Tibial nerve (tissue), 4 donors: ENCODE measurements around the gene ST6GALNAC6. TPM values are rescaled to one million over a fixed set of nuclear protein-coding genes. Genes with fewer than 3 reads are reported as not detected.
A peak's percentile ranks its signal among the peaks of the same experiment; 100 is the strongest.

Experiments
- DNase-seq, 2 donors: peaks; one replicate each; pipeline ENCODE4 v3.0.0-alpha.2; 2019; ENCODE audit warnings: low spot score in 2 of 2
- H3K27ac ChIP-seq, 4 donors: fragments of 200-600 bp; sonication (generic) in 3 of 4; one replicate each; pipeline ENCODE4 v1.5.1; 2017 to 2019; ENCODE audit warnings: mild to moderate bottlenecking in 1 of 4
- H3K27me3 ChIP-seq, 2 donors: fragments of 200-600 bp; sonication (generic) in 1 of 2; one replicate each; pipeline versions ENCODE4 v1.5.1 to v1.6.0; 2017 to 2019
- H3K36me3 ChIP-seq, 3 donors: fragments of 200-600 bp; sonication (generic); one replicate each; pipeline ENCODE4 v1.5.1; 2018 to 2019
- H3K4me1 ChIP-seq, 4 donors: fragments of 200-600 bp; sonication (generic) in 3 of 4; one replicate each; pipeline ENCODE4 v1.5.1; 2017 to 2019
- H3K4me3 ChIP-seq, 4 donors: fragments of 200-600 bp; sonication (generic) in 3 of 4; one replicate each; pipeline ENCODE4 v1.5.1; 2017 to 2019; ENCODE audit warnings: mild to moderate bottlenecking in 1 of 4, moderate library complexity in 1 of 4
- H3K9me3 ChIP-seq, 4 donors: fragments of 200-600 bp; sonication (generic) in 3 of 4; one replicate each; pipeline ENCODE4 v1.5.1; 2017 to 2019
- CTCF ChIP-seq, 5 experiments: fragments of 200-600 bp in 3 of 5; fragments of 450-650 bp in 2 of 5; sonication (generic) in 3 of 5; IDR thresholded peaks; one replicate each; pipeline ENCODE4 v1.5.1; 2016 to 2019; ENCODE audit warnings: antibody characterized with exemption in 5 of 5, mild to moderate bottlenecking in 3 of 5, moderate library complexity in 2 of 5
- EP300 ChIP-seq, 2 donors: sonication (generic); formaldehyde crosslinking; IDR thresholded peaks; one replicate each; pipeline ENCODE4 v1.6.1; 2017; ENCODE audit warnings: antibody characterized with exemption in 2 of 2, mild to moderate bottlenecking in 1 of 2
- POLR2A ChIP-seq, 2 donors: fragments of 450-650 bp; IDR thresholded peaks; one replicate each; pipeline ENCODE4 v1.6.1; 2017; ENCODE audit warnings: antibody characterized with exemption in 2 of 2, mild to moderate bottlenecking in 2 of 2, moderate library complexity in 2 of 2
- WGBS, 2 donors: methylation state at CpG; one replicate each; pipeline ENCODE4 v1.1.5; 2018; 5-methylcytosine and 5-hydroxymethylcytosine counted together
- total RNA-seq, 4 donors: library from RNA; depleted of rRNA; stranded (reverse); fragments of >200 nt; gene quantifications; one replicate each; pipeline ENCODE4 v1.1.0, GENCODE V29; 2016

Gene ST6GALNAC6
- total RNA-seq, 4 donors from 2014 or later = 108 to 193 (median 172) TPM

- no peak for DNase-seq
- no peaks in the 10 kb centered on the region for H3K9me3 ChIP-seq
- TF ChIP-seq POLR2A (IDR thresholded peaks at IDR 0.05) (no peak), EP300 (IDR thresholded peaks at IDR 0.05) (no peak)
- peaks cover 0 to 63% (median 44%) of the 10 kb centered on the region in 4 donors for H3K4me1 ChIP-seq
- H3K36me3 ChIP-seq = peaks cover 0 to 22% (median 0%) of the 10 kb centered on the region in 3 donors
- peak overlapping the region; percentile 65 to 93 (median 82) for H3K27ac ChIP-seq
- H3K4me3 ChIP-seq = peak overlapping the region in 1 of 4 donors; percentile 65
- 59 to 61% methylated on average over 10 to 12 of the region's 14 CpGs for WGBS, 2 donors
- H3K27me3 ChIP-seq = no peaks in the 10 kb centered on the region
These were observed 23.2 kb downstream of the ST6GALNAC6 start for GRCh38 chr9:127876026-127876763.

GRCh38 chr9:127875306-127875966 is 24.0 kb downstream of the ST6GALNAC6 start:
- Histone ChIP-seq H3K36me3 (peaks cover 0 to 30% (median 0%) of the 10 kb centered on the region in 3 donors), H3K4me1 (peaks cover 0 to 63% (median 44%) of the 10 kb centered on the region in 4 donors), H3K27me3 (no peaks in the 10 kb centered on the region), H3K4me3 (no peak overlapping the region), H3K9me3 (no peaks in the 10 kb centered on the region), H3K27ac (peak overlapping the region; percentile 34 to 93 (median 82))
- TF ChIP-seq EP300 (IDR thresholded peaks at IDR 0.05) = no peak
- no peak for TF ChIP-seq CTCF (IDR thresholded peaks at IDR 0.05)
- TF ChIP-seq POLR2A (IDR thresholded peaks at IDR 0.05) = no peak
- 56 to 64% methylated on average over 10 of the region's 10 CpGs for WGBS, 2 donors
- DNase-seq = no peak

GRCh38 chr9:127874301-127875221 is 24.8 kb downstream of the ST6GALNAC6 start:
- no peak for DNase-seq
- Histone ChIP-seq H3K27me3 (no peaks in the 10 kb centered on the region), H3K4me1 (peaks cover 0 to 71% (median 46%) of the 10 kb centered on the region in 4 donors), H3K4me3 (no peak overlapping the region), H3K9me3 (no peaks in the 10 kb centered on the region), H3K27ac (peak overlapping the region; percentile 38 to 93 (median 80)), H3K36me3 (peaks cover 0 to 31% (median 0%) of the 10 kb centered on the region in 3 donors)
- no peak for TF ChIP-seq POLR2A (IDR thresholded peaks at IDR 0.05)
- WGBS, 2 donors = 72 to 77% methylated on average over 14 to 18 of the region's 19 CpGs

GRCh38 chr9:127873886-127874285 is 25.5 kb downstream of the ST6GALNAC6 start:
- 21 to 24% methylated on average over 5 to 8 of the region's 10 CpGs for WGBS, 2 donors
- no peaks in the 10 kb centered on the region for H3K27me3 ChIP-seq
- H3K4me1 ChIP-seq = peaks cover 0 to 74% (median 46%) of the 10 kb centered on the region in 4 donors
- TF ChIP-seq POLR2A (IDR thresholded peaks at IDR 0.05) (no peak), EP300 (IDR thresholded peaks at IDR 0.05) (peak in 1 of 2 donors; percentile 38)
- H3K9me3 ChIP-seq = no peaks in the 10 kb centered on the region
- DNase-seq = peak; percentile 63 to 70
- no peak overlapping the region for H3K4me3 ChIP-seq
- peak overlapping the region; percentile 38 to 93 (median 80) for H3K27ac ChIP-seq
- peaks cover 0 to 36% (median 0%) of the 10 kb centered on the region in 3 donors for H3K36me3 ChIP-seq

GRCh38 chr9:127873223-127873691 is 26.1 kb downstream of the ST6GALNAC6 start:
- WGBS, 2 donors = 47 to 50% methylated on average over 15 to 19 of the region's 19 CpGs
- H3K27me3 ChIP-seq = no peaks in the 10 kb centered on the region
- TF ChIP-seq EP300 (IDR thresholded peaks at IDR 0.05) (no peak), CTCF (IDR thresholded peaks at IDR 0.05) (no peak), POLR2A (IDR thresholded peaks at IDR 0.05) (no peak)
- H3K4me3 ChIP-seq = no peak overlapping the region
- H3K9me3 ChIP-seq = no peaks in the 10 kb centered on the region
- peak overlapping the region; percentile 38 to 93 (median 80) for H3K27ac ChIP-seq
- peaks cover 0 to 42% (median 0%) of the 10 kb centered on the region in 3 donors for H3K36me3 ChIP-seq
- H3K4me1 ChIP-seq = peaks cover 0 to 68% (median 44%) of the 10 kb centered on the region in 4 donors
- DNase-seq = no peak
